ENCODE data around the gene TOM1L2. TPM values are rescaled to one million over a fixed set of nuclear protein-coding genes. Genes with fewer than 3 reads are reported as not detected.

TOM1L2 gene
- total RNA-seq, 1 donor from 2014 or later = 287 TPM

DNA sequence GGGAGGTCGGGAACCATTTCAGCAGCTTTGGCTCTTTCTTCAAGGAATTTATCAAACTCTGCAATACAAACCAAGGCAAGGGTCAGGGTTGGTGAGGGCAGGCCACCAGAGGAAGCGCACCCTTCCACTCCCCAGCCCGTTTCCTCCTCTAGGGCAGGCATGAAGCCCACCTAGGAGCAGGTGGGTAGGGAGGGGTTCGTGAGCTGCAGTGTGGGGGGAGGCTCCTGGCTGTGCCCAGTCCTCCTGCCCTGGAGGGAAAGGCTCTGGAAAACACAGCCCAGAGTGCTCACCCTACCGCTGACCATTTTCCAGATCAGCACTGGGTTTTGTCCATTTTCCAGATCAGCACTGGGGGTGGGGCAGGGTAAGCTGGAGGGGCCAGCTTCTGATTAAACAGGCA, 124.5 kb downstream of the TOM1L2 start:
- ATAC-seq (no peak), DNase-seq (no peak)
- intact Hi-C loops (cut with micrococcal nuclease) = no loop called here

DNA sequence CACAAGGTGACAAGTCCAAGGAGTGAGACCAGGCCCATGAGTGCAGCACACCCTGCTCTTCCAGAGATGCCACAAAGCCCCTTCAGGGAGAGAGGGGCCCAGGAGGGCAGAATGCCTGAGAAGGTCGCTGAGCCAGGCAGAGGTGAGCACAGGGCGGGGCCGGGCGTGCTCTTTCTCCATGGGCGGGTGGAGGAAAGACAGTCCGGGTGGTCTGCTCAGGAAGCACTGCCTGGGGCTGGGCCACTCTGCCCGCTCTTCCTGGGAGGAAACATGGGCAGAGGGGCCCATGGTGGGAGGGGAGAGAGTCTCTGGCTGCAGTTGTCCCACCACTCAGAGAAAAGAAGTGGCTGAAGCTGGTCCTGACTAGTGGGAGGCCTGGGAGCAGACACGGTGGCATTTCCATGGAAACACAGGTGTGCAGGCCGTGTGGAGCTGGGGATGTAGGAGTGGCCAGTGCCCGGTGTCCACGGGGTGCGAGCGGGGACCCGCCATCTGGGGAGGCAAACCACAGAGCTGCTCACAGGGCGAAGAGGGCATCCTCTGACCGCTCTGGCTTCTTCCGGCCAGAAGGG, 125.0 kb downstream of the TOM1L2 start:
- ATAC-seq (no peak), DNase-seq (peak; percentile 23)
- intact Hi-C loops (cut with micrococcal nuclease) = no loop called here

DNA sequence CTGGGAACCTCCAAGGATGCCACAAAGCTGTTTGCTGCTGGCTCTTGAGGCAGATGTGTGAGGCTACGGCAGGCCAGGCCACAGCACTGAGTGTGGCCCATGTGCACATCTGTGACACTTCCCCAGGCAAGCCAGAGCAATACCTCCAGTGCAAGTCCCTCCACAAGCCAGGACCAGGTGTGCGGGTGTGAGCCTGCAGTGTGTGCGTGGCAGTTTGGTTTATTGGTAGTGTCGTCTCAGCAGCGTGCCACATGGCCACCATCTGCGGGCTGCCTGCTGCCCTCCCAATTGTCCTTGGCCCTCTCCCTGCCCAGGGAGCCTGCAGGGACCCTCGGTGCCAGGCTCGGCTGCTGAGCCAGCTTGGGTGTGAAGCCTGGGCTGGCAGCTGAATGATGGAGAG, 125.6 kb downstream of the TOM1L2 start:
- intact Hi-C loops (cut with micrococcal nuclease) = no loop called here
- ATAC-seq (no peak), DNase-seq (peak; percentile 24)

DNA sequence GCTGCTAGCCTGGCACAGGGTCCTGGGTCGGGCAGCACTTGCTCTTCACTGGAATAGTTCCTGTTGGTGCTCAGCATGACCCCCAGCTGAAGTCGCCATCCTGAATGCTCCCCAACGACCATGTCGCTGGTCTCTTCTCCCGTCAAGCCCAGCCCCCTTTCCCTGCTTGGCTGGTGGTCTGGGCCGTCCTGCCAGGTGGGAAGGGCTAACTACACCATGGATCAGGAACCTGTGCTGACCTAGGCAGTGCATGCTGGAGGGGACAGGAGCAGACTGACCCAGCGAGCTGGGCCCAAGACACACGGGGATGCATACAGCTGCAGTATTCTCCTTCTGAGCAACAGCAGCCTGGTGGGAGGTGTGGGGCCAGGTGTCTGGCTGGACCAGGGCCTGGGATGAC, 126.2 kb downstream of the TOM1L2 start:
- ATAC-seq = no peak
- DNase-seq = peak; percentile 28
- intact Hi-C loops (cut with micrococcal nuclease) = no loop called here

DNA sequence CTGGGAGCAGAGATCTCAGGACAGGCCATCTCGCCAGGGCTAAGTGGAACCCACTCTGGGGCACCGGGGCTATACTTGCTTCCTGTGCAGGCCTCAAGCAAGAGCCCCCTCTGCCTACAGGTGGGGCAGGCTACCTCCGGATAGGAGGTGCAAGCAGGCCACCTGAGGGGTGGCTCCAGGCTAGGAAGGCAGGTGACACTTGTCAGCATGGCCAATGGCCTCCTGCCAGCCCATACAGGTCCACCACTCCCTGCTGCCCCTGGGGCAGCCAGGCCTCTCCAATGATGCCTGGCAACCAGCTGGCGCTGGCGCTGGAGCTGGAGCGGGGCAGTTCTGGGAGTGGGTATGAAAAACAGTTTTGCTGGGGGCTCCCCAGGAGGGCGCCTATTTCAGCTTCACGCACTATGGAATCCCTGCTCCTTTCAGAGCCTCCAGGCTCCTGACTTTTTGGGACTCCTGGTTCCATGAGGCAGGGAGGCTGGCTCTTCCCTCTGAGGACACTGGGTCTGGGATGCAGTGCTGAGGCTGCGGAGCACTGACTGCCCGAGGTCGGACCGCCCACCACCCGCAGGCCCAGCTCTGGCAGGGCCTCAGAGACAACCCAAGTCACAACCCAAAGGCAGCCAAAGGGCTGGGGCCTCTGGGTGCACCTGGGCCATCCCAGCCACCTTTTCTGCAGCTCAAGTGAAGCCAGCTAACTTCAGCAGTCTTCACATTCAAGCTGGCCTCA, 127.0 kb downstream of the TOM1L2 start:
- intact Hi-C loops (cut with micrococcal nuclease) = no loop called here
- peak; percentile 31 for DNase-seq
- ATAC-seq = no peak

DNA sequence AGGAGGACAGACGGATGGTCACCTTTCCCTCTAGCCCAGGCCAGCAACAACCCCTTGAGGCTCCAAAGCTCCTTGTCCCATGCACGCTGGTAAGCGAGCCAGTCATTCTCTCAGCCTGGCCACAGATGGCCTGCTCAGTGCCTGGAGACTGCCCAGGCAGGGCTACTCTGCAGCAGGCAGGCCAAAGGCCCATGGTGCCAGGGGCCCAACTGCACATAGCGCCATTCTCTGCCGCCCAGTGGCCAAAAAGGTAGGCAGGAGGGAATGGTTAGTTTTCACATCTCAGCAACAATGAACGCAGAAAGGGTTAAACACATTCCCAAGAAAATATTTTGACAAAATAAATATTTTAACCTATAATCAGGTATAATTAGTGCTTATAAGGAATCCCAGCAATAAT, 127.7 kb downstream of the TOM1L2 start:
- ATAC-seq = no peak
- no peak for DNase-seq
- intact Hi-C loops (cut with micrococcal nuclease) = no loop called here

DNA sequence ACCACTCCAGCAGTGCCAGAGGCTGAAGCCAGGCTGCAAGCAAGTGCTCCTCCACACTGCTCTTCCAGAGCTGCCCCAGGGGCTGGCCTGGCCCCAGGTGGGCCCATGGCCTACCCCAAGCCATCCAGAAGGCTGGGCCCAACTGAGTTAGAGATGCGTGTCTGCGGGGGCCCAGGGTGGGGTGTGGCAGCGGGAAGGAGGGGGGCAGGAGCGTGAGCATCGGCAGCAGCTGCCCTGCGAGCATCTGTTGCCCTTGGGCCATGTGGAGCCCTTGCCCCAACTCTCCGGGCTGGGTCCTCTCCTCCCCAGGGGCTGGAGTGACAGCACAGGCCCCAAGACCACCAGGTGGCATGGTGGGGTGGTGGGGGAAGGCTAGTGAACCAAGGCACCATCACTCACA, 128.1 kb downstream of the TOM1L2 start:
- intact Hi-C loops (cut with micrococcal nuclease) = no loop called here
- no peak for ATAC-seq
- no peak for DNase-seq

DNA sequence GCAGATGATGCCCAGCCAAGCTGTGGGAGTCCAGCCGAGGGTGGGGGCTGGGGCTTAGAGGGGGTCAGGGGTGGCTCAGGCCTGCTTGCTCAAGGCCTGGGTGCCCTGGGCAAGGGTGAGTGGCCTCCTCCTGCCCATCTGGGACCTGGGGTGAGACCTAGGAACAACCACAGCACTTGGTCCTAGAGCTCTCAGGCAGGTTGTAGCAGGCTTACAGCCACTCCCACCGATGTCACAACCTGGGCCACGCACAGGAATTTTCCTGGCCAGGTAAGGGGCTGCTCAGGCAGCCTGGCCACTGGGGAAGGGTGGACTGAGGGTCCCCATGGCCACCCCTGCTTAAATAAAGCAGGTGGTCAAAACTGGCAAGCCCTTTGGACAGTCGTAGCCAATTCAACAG, 129.1 kb downstream of the TOM1L2 start:
- intact Hi-C loops (cut with micrococcal nuclease) = no loop called here

DNA sequence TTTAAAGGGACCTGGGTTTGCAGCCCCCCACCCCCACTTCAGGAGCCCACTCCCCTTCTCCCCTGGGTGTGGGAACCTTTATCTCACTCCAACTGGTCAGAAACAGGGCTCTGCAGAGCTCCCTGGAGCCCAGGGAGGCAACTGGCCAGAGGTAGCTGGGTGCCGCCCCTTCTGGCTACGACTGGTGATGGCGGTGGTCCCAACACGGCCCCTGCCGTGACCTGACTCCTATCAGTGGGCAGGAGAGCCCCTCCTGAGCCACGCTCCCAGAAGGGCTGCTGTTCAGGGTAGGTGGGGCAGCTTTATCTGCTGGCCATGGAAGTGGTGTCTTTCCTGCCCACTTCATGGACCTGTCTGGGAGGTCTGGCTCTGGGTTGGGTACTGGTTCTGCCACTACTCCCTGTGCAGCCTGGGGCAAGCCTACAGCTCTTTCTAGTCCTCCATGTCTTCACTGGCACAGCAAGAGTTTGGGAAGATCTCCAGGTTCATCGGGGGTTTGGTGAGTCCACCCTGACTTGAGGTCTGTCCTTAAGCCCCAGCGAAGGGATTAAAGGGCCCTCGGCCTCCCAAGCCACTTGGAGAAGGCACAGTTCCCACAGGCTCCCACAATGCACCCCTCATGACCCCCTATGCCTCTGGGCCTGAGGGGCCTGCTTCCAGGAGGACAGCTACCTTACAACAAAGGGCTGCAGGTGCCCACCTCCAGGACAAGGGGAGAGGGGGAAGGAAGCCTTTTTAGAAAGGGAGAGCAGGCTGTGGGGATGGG, 129.9 kb downstream of the TOM1L2 start:
- intact Hi-C loops (cut with micrococcal nuclease) = no loop called here
- DNase-seq = no peak

More for the DNA sequence above, 129.1 kb downstream of the TOM1L2 start:
- no peak for ATAC-seq
- DNase-seq = no peak

DNA sequence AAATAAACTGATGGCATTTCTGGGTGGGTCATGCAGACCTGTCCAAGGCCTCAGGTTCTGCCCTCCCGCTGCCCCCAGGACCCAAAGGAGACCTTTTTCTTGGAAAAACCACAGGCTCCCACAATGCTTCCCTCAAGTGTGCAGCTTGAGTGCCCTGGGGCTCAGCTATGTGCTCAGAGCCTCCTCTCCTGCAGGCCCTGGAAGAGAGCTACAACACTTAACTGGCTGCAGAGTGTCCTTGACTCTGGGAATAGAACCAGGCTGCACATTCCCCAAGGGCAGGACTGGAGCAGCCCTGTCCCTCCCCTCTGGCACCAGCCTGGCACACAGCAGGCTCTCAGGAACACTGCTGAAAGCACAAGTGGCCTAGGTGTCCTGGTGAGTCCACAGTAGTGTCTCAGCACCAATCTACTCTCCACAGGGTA, 130.6 kb downstream of the TOM1L2 start:
- ATAC-seq (peak; percentile 64), DNase-seq (peak; percentile 81)
- intact Hi-C loops (cut with micrococcal nuclease) = no loop called here

More for the DNA sequence above, 129.9 kb downstream of the TOM1L2 start:
- ATAC-seq = no peak

DNA sequence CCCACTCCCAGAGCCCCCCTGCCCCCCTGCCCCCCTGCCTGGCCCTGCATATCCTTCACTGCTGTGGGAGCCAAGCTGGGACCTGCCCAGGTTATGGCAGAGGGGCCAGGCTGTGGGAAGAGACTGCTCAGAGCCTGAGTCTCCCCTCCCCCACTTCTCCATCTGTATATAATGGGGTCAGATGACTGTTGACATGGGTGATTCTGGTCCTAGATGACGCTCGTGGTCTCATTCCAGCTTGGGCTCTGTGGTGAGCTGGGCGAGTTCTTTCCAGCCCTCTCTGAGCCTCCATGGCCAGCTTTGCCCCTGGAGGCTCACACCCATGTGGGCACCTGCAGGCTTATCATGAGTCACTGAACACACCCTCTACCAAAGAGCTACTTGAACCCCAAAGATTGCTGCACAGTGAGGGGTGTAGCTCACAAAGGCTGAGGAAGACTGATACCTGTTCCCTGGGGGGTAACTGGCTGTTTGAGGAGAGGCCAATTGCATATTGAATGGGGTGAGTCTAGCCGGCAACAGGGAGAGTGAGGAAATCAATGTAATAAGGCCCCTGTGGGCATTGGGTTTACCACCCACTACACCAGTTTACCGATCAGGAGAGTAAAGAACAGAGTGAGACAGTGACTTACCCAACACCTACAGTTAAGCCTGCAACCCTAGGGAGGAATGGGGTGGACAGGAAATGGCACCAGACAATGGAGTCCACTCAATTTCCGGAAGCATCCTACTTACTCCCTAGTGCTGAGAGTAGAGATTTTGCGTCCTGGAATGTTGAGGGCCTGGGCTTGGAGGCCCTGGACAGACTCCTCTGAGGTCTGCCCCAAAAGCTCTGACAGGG, 131.2 kb downstream of the TOM1L2 start:
- intact Hi-C loops (cut with micrococcal nuclease) = no loop called here
- ATAC-seq = peak; percentile 1
- DNase-seq = no peak

DNA sequence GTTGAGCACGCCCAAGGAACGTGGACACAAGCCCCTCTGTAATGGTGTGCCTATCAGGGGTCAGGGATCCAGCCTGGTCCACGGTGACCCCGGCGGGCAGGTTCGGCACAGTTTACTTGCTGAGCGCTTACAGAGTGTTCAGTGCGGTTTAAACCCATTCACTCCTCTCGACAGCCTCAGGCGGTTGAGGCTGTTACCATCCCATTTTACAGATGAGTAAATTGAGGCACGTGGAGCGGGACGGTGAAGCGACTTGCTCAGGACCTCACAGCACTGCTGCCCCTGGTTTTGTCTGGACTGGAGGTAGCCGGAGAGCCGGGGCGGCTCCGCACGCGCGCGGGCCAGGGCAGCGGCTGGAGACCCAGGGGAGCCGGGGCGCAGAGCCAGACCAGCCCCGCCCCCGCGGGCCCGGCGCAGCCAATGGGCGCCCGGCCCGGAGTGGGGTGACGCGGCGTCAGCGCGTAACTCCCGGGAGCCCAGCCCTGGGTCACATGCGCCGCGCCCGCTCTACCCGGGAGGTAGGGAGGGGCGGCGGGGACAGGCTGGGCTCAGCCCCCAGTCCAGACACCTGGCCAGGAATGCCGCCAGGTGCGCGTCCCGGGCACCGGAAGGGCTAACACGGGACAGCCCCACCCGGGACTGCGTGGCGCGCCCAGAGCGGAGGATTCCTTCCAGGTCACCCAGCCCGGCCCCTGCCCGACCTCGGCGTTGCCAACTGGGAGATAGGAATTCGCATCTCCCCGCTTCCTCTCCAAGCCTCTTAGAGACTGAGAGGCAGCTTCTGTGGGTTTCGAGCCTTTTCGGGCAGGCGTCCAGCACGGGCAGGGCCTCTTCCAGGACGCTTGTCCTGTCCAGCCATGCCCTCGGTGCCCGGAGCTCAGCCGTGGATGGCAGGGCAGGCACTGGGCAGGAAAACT, 132.2 kb downstream of the TOM1L2 start:
- ATAC-seq (peak; percentile 71), DNase-seq (peak; percentile 95)
- intact Hi-C loops (cut with micrococcal nuclease) = no loop called here

DNA sequence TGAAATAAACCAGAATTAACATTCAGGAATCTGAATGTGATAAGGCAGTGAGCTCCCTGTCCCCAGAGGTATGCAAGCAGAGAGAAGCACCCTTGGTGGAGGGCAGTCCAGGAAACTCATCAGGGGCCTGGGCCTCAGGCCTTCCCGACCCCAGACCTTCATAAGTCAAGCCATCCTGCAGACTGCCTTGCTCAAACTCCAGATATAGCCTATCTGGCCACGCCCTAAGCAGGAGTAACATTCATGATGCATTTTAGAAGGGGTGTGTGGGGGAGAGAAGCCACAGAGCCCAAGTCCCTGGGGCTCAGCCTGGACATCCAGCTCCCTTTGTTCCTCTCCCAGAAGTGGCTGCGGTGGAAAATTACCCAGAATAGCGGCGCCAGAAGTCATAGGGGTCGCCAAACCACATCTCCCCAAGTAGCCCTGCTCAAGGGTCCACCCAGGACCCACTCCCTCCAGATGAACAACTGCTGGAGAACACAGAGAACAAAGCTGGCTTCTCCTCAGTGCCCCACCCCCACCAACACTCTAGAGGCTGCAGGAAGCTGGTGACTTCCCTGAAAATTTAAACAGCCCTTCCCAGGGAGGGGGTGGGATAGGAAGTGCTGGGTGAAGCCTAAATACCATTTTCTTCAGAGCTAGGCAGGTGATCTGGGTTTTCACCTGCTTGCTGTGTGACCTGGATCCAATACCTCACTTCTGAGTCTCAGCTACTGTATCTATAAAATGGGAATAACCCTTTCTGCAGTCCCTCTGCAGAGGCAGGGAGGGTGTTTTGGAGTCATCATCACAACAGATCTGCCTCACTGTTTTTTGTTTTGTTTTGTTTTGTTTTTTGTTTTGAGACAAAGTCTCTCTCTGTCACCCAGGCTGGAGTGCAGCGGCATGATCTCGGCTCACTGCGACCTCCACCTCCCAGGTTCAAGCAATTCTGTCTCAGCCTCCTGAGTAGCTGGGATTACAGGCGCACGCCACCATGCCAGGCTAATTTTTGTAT, 133.9 kb downstream of the TOM1L2 start:
- intact Hi-C loops (cut with micrococcal nuclease) = no loop called here
- ATAC-seq (no peak), DNase-seq (peak; percentile 70)

DNA sequence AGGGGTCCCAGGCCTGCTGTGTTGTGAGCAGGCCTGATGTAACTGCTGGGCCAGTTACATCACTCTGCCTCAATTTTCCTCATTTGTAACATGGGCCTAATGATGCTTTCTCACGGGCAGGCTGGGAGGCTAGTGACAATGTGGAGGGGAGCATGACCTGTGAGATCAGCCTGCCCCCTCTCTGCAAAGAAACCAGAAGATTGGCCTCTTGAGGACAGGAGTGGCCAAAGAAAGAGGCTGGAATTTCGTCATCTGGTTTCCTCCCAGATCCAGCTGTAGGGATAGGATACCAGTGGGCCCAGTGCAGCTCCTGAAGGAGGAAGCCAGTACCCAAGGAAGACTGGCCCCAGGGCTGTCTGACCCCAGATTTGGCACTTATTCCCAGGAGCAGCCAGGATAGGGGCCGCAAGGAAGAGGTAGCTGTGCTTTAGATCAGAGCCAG, 134.8 kb downstream of the TOM1L2 start:
- ATAC-seq (peak; percentile 18), DNase-seq (peak; percentile 56)
- intact Hi-C loops (cut with micrococcal nuclease) = no loop called here

DNA sequence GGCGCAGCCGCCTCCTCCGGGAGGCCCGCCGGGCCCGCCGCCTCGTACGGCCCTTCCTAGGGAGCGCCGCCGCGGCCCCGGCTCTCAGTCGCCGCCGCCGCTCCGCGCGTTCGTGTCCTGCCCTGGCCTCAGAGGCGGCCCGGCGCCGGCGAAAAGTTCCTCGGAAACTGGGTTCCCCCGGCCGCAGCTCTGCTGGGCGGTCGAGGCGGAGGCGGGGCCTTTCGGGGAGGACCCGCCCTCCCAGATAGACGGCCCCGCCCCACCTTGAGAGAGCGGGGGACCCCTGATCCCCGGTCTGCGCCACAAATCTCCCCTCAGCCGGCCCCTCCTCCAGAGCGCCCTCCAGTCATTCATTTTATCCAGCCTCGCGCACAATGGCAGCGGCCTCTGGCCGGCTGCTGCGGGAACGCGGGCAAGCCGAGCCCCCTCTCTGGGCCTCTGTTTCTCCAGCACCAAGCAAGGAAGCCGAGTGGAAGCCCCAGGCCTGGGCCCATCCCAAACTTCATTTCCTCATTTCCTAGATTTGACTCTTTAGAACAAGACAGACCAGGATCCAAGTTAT, 135.3 kb downstream of the TOM1L2 start, which contains the start of gene SREBF1:
TSS of gene SREBF1 (minus strand) at position 169 of the 562 bp plus-strand sequence. CDS start 169 bp downstream, outside the sequence.
- DNase-seq (peak; percentile 77), ATAC-seq (peak; percentile 35)
- intact Hi-C loops (cut with micrococcal nuclease) = no loop called here

DNA sequence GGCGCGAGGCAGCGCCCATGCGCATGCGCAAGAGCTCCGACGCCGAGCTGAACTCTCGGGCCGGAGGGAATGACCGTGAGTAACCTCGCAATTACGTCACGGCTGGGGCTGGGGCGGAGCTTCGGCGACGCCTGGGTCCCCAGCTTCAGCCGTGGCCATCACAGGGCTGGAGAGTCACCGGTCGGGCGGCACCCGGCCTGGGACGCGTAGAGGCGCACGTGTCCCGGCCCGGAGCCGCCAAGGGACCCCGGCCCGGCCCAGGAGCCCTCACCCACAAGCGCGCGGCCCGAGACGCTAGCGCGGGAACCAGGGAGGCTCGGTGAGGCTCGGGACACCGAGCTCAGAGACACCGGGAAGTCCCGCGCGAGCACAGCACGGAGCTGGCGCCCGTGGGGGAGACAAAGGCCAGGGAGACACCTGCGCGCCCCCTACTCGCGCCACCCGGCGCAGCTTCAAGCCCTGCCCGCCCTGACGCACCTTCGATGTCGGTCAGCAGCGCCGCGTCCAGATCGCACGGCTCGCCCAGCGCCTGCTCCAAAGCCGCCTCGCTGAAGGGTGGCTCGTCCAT, 135.9 kb downstream of the TOM1L2 start:
- peak; percentile 99 for DNase-seq
- ATAC-seq = peak; percentile 80
- intact Hi-C loops (cut with micrococcal nuclease) = no loop called here

Data from left ventricle myocardium superior (tissue), 1 donor.